HepG2 (cell line): ENCODE results near the gene AKTIP.
A peak's percentile ranks its signal among the peaks of the same experiment; 100 is the strongest.

Experiments
- CC2D1A ChIP-seq: sonication (generic); formaldehyde crosslinking; IDR thresholded peaks from 2 replicates; pipeline ENCODE4 v1.8.1; 2023; ENCODE audit warnings: mild to moderate bottlenecking, missing genetic modification reagents
- JUN ChIP-seq: sonication (generic); formaldehyde crosslinking; IDR thresholded peaks from 2 replicates; pipeline ENCODE4 v1.4.0; 2020; ENCODE audit warnings: mild to moderate bottlenecking, missing genetic modification reagents
- SIN3A ChIP-seq: IDR thresholded peaks from 2 replicates; pipeline ENCODE4 v1.6.1; 2011; ENCODE audit warnings: low read depth, mild to moderate bottlenecking, control low read depth, low read length, borderline replicate concordance
- ZNF180 ChIP-seq: sonication (generic); formaldehyde crosslinking; IDR thresholded peaks from 2 replicates; pipeline ENCODE4 v1.4.0; 2020; ENCODE audit warnings: low read depth, missing genetic modification reagents, borderline replicate concordance
- TF ChIP-seq, protein P1 (sequence below): sonication (generic); formaldehyde crosslinking; IDR thresholded peaks from 2 replicates; pipeline ENCODE4 v1.5.0; 2020; ENCODE audit warnings: mild to moderate bottlenecking, missing genetic modification reagents, moderate library complexity

DNA sequence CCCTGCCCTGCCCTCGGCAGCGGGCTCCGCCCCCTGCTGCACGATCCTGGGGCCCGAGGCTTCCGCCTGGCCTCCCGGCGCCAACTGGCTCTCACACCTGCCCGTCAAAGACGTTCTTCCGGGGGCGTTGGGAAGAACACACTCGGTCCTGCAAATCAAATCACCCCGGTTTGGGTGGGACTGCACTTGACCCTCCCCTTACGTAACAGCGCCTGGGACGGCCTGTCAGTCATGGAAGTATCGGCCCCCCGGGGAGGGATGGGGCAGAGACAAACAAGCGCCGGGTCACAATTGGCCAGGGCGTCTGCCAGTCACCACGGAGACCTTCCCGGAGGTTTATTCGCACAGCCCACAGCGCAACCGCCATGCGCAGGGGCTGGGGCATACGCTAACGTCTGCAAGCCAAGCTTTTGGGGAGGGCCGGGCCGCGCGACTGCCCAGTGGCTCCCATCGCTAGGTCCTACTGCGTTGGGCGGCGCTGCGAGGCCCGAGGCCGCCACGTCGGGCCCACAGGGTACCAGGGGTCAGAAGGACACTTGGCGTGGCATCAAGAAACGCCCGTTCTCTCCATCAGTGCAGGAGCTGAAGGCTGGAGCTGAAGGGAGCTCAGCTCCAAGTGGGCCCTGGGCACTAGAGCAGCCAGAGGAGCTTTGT is 388 bp upstream of the AKTIP start:
- TF ChIP-seq, protein P1, sequence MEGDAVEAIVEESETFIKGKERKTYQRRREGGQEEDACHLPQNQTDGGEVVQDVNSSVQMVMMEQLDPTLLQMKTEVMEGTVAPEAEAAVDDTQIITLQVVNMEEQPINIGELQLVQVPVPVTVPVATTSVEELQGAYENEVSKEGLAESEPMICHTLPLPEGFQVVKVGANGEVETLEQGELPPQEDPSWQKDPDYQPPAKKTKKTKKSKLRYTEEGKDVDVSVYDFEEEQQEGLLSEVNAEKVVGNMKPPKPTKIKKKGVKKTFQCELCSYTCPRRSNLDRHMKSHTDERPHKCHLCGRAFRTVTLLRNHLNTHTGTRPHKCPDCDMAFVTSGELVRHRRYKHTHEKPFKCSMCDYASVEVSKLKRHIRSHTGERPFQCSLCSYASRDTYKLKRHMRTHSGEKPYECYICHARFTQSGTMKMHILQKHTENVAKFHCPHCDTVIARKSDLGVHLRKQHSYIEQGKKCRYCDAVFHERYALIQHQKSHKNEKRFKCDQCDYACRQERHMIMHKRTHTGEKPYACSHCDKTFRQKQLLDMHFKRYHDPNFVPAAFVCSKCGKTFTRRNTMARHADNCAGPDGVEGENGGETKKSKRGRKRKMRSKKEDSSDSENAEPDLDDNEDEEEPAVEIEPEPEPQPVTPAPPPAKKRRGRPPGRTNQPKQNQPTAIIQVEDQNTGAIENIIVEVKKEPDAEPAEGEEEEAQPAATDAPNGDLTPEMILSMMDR (CRISPR knock-in tag) = peak; percentile 46
- TF ChIP-seq JUN (CRISPR knock-in tag) = peak; percentile 55; the same call in 1 of the 2 replicates
- no peak for TF ChIP-seq CC2D1A (CRISPR knock-in tag)
- TF ChIP-seq ZNF180 (CRISPR knock-in tag) = no peak
- peak; percentile 62; the same call in 1 of the 2 replicates for TF ChIP-seq SIN3A
